Spleen (tissue), 11 donors: ENCODE results near the gene SCAMP3. TPM values are rescaled to one million over a fixed set of nuclear protein-coding genes. Genes with fewer than 3 reads are reported as not detected.

Experiments used
- DNase-seq: peaks from one replicate; pipeline ENCODE4 v3.0.0-alpha.2; 2020
- H3K27ac ChIP-seq, 8 donors: fragments of 200-600 bp; sonication (generic) in 7 of 8; 1 replicate in 4 of 8; 2 replicates in 4 of 8; pipeline versions ENCODE4 v1.5.0 to v1.8.0; 2016 to 2021; ENCODE audit warnings: inconsistent platforms in 4 of 8, mild to moderate bottlenecking in 4 of 8, moderate library complexity in 1 of 8
- H3K27me3 ChIP-seq, 7 donors: fragments of 200-600 bp; sonication (generic) in 6 of 7; replicated peaks in 1 of 7; 1 replicate in 4 of 7; 2 replicates in 3 of 7; pipeline versions ENCODE4 v1.5.0 to v1.8.0; 2016 to 2021; ENCODE audit warnings: inconsistent platforms in 3 of 7, mild to moderate bottlenecking in 1 of 7
- H3K36me3 ChIP-seq, 6 donors: fragments of 200-600 bp; sonication (generic) in 5 of 6; 1 replicate in 4 of 6; 2 replicates in 2 of 6; pipeline versions ENCODE4 v1.5.0 to v1.8.0; 2016 to 2021; ENCODE audit warnings: inconsistent platforms in 2 of 6
- H3K4me1 ChIP-seq, 6 donors: fragments of 200-600 bp; sonication (generic) in 5 of 6; 1 replicate in 3 of 6; 2 replicates in 3 of 6; pipeline versions ENCODE4 v1.5.0 to v1.8.0; 2016 to 2021; ENCODE audit warnings: inconsistent platforms in 3 of 6
- H3K4me3 ChIP-seq, 8 donors: fragments of 200-600 bp; sonication (generic) in 7 of 8; 1 replicate in 4 of 8; 2 replicates in 4 of 8; pipeline versions ENCODE4 v1.5.0 to v1.8.0; 2016 to 2021; ENCODE audit warnings: inconsistent platforms in 4 of 8, mild to moderate bottlenecking in 4 of 8, moderate library complexity in 2 of 8
- H3K9me3 ChIP-seq, 8 donors: fragments of 200-600 bp; sonication (generic) in 7 of 8; 1 replicate in 4 of 8; 2 replicates in 4 of 8; pipeline versions ENCODE4 v1.5.0 to v1.8.0; 2016 to 2021; ENCODE audit warnings: inconsistent platforms in 4 of 8
- CTCF ChIP-seq, 11 experiments: fragments of 200-600 bp in 7 of 11; fragments of 450-650 bp in 4 of 11; sonication (generic) in 4 of 11; IDR thresholded peaks in 8 of 11; conservative IDR thresholded peaks in 3 of 11; 1 replicate in 7 of 11; 2 replicates in 4 of 11; pipeline versions ENCODE4 v1.4.0 to v1.8.0; 2016 to 2021; ENCODE audit warnings: antibody characterized with exemption in 11 of 11, inconsistent platforms in 4 of 11, mild to moderate bottlenecking in 1 of 11
- POLR2A ChIP-seq, 3 donors: fragments of 450-650 bp; IDR thresholded peaks; one replicate each; pipeline ENCODE4 v1.5.1; 2017; ENCODE audit warnings: antibody characterized with exemption in 3 of 3, mild to moderate bottlenecking in 1 of 3
- POLR2AphosphoS5 ChIP-seq, 3 donors: sonication (generic); formaldehyde crosslinking; IDR thresholded peaks; one replicate each; pipeline ENCODE4 v1.5.1; 2017; ENCODE audit warnings: antibody characterized with exemption in 3 of 3
- WGBS, 5 donors: extraction: QIAGEN DNeasy Blood & Tissue Kit in 3 of 5; methylation state at CpG; one replicate each; pipeline versions ENCODE4 v1.1.5 to v1.1.7; 2013 to 2018; 5-methylcytosine and 5-hydroxymethylcytosine counted together
- intact Hi-C: fragments of 100-400 bp; cut with DNase I; formaldehyde crosslinking; loops from one replicate; pipeline ENCODE4 v1.15.0; 2023; ENCODE audit warnings: low total_unique reads
- polyA plus RNA-seq, 3 donors: library from polyadenylated mRNA; stranded (reverse); fragments of 200-250 nt; gene quantifications; one replicate each; pipeline ENCODE4 v1.2.1, GENCODE V29; 2013
- total RNA-seq, 7 donors: library from RNA; depleted of rRNA in 3 of 7; stranded (reverse); fragments of >200 nt in 3 of 7; fragmentation: NEBNext Ultra II Directional in 4 of 7; extraction: Animal tissue kit (Norgen Biotek cat#: 25700) in 4 of 7; gene quantifications; one replicate each; pipeline versions ENCODE4 v1.1.0 to v1.2.1, GENCODE V29; 2016 to 2021
- donor health status: healthy with polysubstance abuse.
- donor health status: DM: no; HTN: no; CAD: no; lungs with moderate emphysema.
- donor health status: DM: no; HTN: no; CAD: no.
- donor health status: Bipolar disorder and iron deficiency.
- donor health status: healthy.
- donor health status: DM: no; HTN: no; CAD: no.
- donor health status: DM: yes; HTN: yes; CAD: no.

The SCAMP3 gene
- total and polyA plus RNA-seq, 10 donors: 46.5 to 59.9 (median 50.8) TPM

GRCh38 chr1:155285631-155286044, 23.5 kb upstream of the SCAMP3 start:
- Histone ChIP-seq H3K9me3 (no peaks in the 10 kb centered on the region), H3K27me3 (no peaks in the 10 kb centered on the region), H3K4me3 (no peak overlapping the region), H3K4me1 (no peaks in the 10 kb centered on the region), H3K36me3 (peaks cover 0 to 4% (median 0%) of the 10 kb centered on the region in 6 donors), H3K27ac (no peak overlapping the region)
- peak; percentile 66 for DNase-seq
- intact Hi-C loops: no loop called here
- WGBS, 5 donors: 88 to 95% (median 94%) methylated on average over 8 to 18 of the region's 18 CpGs
- TF ChIP-seq POLR2AphosphoS5 (IDR thresholded peaks at IDR 0.05): no peak
- no peak for TF ChIP-seq CTCF (IDR thresholded peaks at IDR 0.05 in 8 of 11, conservative IDR thresholded peaks at IDR 0.05 in 3 of 11)
- TF ChIP-seq POLR2A (IDR thresholded peaks at IDR 0.05): no peak

GRCh38 chr1:155285063-155285462, 22.9 kb upstream of the SCAMP3 start:
- 93 to 97% (median 94%) methylated on average over 10 to 14 of the region's 14 CpGs for WGBS, 5 donors
- TF ChIP-seq POLR2AphosphoS5 (IDR thresholded peaks at IDR 0.05) (no peak), CTCF (IDR thresholded peaks at IDR 0.05 in 8 of 11, conservative IDR thresholded peaks at IDR 0.05 in 3 of 11) (no peak), POLR2A (IDR thresholded peaks at IDR 0.05) (no peak)
- H3K36me3 ChIP-seq: peaks cover 0 to 4% (median 0%) of the 10 kb centered on the region in 6 donors
- no peak for DNase-seq
- no peak overlapping the region for H3K27ac ChIP-seq
- intact Hi-C loops: no loop called here
- H3K9me3 ChIP-seq: no peaks in the 10 kb centered on the region
- H3K4me3 ChIP-seq: no peak overlapping the region
- no peaks in the 10 kb centered on the region for H3K27me3 ChIP-seq
- H3K4me1 ChIP-seq: no peaks in the 10 kb centered on the region

GRCh38 chr1:155284476-155284875, 22.3 kb upstream of the SCAMP3 start:
- Histone ChIP-seq H3K4me3 (no peak overlapping the region), H3K36me3 (peaks cover 0 to 4% (median 0%) of the 10 kb centered on the region in 6 donors), H3K27me3 (no peaks in the 10 kb centered on the region), H3K9me3 (no peaks in the 10 kb centered on the region), H3K27ac (no peak overlapping the region), H3K4me1 (no peaks in the 10 kb centered on the region)
- DNase-seq: no peak
- intact Hi-C loops: no loop called here
- WGBS, 5 donors: 90 to 97% (median 93%) methylated on average over 12 of the region's 12 CpGs
- TF ChIP-seq POLR2A (IDR thresholded peaks at IDR 0.05) (no peak), POLR2AphosphoS5 (IDR thresholded peaks at IDR 0.05) (no peak), CTCF (IDR thresholded peaks at IDR 0.05 in 8 of 11, conservative IDR thresholded peaks at IDR 0.05 in 3 of 11) (no peak)

- H3K4me3 ChIP-seq: no peak overlapping the region
- WGBS, 5 donors: 93 to 97% (median 94%) methylated on average over 29 of the region's 29 CpGs
- intact Hi-C loops: no loop called here
Measured at GRCh38 chr1:155282488-155283091, 20.4 kb upstream of the SCAMP3 start.

More at GRCh38 chr1:155282488-155283091, 20.4 kb upstream of the SCAMP3 start:
- TF ChIP-seq POLR2AphosphoS5 (IDR thresholded peaks at IDR 0.05) (no peak), CTCF (IDR thresholded peaks at IDR 0.05 in 8 of 11, conservative IDR thresholded peaks at IDR 0.05 in 3 of 11) (no peak), POLR2A (IDR thresholded peaks at IDR 0.05) (no peak)
- peaks cover 5 to 13% (median 10%) of the 10 kb centered on the region in 6 donors for H3K4me1 ChIP-seq
- H3K36me3 ChIP-seq: peaks cover 0 to 4% (median 0%) of the 10 kb centered on the region in 6 donors
- no peak for DNase-seq
- H3K9me3 ChIP-seq: no peaks in the 10 kb centered on the region
- H3K27ac ChIP-seq: no peak overlapping the region
- H3K27me3 ChIP-seq: peaks cover 0 to 5% (median 0%) of the 10 kb centered on the region in 7 donors
